Left kidney (tissue), 8 donors: Measurements from ENCODE around the gene DAPP1. TPM values are rescaled to one million over a fixed set of nuclear protein-coding genes. Genes with fewer than 3 reads are reported as not detected.
A peak's percentile ranks its signal among the peaks of the same experiment; 100 is the strongest.
"Not testable (repeated sequence)": the region's sequence is repeated elsewhere in the genome, so short reads cannot be mapped to it uniquely, and the experiment has no call there.

Source experiments
- DNase-seq: peaks from one replicate; pipeline ENCODE4 v3.0.0-alpha.2; 2013
- long read RNA-seq, 8 donors: transcript quantifications; one replicate each; lab custom pipeline, GENCODE V29; 2026
- polyA plus RNA-seq: library from polyadenylated mRNA; unstranded; fragments of 120-200 nt; gene quantifications from one replicate; pipeline ENCODE4 v1.2.1, GENCODE V29; 2013; ENCODE audit not compliant: insufficient read length

Gene DAPP1
- polyA plus RNA-seq = 1.1 TPM
- long read RNA-seq, donor 1 = 0 reads
- long read RNA-seq, donor 2 = 0 reads
- long read RNA-seq, donor 3, partial matches to known transcripts = 12 of 62 reads
- long read RNA-seq, donor 3, other reads (novel, unspliced or antisense) = 50 of 62 reads
- long read RNA-seq, donor 4 = 0 reads
- long read RNA-seq, donor 5 = 0 reads
- long read RNA-seq, donor 6 = 0 reads
- long read RNA-seq, donor 7, partial matches to known transcripts = 0 of 1 reads
- long read RNA-seq, donor 7, other reads (novel, unspliced or antisense) = 0 of 1 reads
- long read RNA-seq, donor 8 = 0 reads

DNA sequence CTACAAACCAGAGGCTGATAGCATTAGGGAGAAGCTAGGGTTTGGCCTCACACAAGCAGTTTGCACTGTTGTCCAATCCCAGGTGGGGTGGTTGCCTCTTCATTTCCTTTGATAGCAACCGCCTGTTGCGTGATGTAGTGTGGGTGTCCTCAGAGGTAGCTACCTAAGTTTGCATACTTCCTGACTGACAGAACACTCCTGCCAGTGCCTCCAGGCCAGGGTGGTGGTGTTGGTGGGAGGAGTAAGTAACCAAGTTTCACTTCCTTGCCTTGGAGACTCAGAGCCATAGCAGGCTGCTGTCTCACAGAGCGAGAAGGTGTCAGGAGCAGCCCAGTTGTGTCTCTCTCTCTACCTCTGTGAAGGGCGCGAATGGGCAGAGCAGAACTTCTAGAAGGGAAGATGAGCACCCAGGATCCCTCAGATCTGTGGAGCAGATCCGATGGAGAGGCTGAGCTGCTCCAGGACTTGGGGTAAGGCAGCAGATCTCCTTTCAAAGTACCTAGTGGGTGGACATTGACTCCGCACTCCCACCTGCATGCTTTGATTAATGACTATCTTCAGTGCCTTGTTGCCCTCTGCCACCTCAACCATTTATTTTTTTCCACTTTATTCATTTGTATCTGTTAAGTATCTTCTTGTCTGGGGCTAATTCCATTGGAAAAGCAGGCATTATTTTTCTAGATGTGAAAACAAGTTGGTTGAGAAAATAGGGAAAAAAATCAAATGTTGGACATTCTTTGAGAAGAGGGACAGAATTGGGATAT, at the start of gene DAPP1:
TSS of gene DAPP1 (plus strand) at position 283 of the 764 bp plus-strand sequence. CDS start at position 370, 87 bp downstream.
- DNase-seq = peak; percentile 25

DNA sequence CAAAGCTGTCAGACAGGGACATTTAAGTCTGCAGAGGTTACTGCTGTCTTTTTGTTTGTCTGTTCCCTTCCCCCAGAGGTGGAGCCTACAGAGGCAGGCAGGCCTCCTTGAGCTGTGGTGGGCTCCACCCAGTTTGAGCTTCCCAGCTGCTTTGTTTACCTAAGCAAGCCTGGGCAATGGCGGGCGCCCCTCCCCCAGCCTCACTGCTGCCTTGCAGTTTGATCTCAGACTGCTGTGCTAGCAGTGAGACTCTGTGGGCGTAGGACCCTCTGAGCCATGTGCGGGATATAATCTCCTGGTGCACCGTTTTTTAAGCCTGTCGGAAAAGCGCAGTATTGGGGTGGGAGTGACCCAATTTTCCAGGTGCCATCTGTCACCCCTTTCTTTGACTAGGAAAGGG, 45.8 kb upstream of the DAPP1 start:
- not testable (repeated sequence) for DNase-seq

GRCh38 chr4:99783940-99784339, 32.7 kb upstream of the DAPP1 start:
- no peak for DNase-seq

DNA sequence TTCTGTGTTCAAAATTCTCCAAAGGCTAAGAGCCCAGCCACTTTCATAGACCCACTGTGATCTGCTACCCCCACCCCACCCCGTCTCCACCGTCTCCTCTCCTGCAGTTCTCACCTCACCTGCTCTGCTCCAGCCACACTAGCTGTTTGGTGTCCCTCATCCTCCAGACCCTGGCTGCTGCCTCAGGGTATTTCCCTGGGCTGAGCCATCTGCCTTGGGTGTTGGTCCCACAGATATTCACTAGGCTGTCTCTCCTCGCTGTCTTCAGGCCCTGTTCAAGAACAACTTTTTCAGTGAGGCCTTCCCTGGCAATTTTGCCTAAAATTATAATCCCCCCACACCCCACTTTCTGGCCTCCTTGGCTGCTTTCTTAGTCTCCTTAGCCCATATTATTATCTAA, 31.8 kb upstream of the DAPP1 start:
- no peak for DNase-seq

- peak; percentile 35 for DNase-seq
Measured at GRCh38 chr4:99790796-99791617, 25.6 kb upstream of the DAPP1 start.

DNA sequence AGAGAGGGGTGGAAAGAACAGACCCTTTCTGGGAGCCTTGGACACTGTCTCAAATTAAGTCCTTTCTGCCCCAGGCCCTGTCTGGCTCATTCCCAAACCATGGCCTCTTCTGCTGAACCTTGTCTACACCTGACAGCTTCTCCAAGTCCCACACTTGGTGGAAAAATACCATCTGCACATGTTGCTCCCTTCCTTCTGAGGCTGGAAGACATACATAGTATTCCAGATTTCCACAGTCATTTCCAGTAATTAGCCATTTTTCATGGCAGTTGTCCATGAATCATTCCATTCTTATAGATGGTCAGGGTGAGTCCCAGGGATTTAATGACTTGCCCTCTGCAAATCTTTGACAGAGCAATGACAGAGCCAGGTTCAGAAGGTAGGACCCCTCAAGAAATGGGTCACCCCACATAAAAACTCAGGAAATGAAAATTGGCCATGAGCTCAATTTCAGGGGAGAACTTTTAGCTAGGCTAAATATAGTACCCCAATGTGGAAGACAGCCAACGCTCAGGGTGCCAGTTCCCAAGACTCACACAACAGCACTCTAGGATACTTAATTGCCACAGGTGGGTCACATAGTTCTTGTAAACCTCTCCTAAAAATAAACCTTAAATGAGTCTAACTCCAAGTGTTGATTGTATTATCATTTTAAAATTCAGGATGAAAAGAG, 16.2 kb upstream of the DAPP1 start:
- DNase-seq = no peak

- no peak for DNase-seq
Measured at GRCh38 chr4:99801005-99801699, 15.5 kb upstream of the DAPP1 start.

- no peak for DNase-seq
Measured at GRCh38 chr4:99803566-99804101, 13.0 kb upstream of the DAPP1 start.

DNA sequence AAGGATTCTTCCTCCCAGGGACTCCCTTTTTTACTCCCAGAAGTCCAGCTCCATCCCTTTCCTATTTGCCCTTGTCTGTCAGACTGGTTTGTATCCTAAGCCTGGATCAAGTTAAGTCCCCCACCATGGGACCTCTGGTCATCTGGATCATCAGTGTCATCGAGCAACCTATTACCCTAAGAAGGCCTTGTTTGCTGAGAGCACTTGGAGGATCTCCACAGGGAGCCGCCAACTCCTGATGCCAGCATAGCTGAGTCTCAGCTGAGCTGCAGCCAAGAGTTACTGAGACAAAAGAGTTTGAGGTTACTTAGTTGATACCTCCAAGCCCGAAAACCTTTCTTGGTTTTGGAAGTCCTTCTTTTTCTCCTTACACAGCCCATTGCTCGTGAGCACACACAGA, 10.1 kb upstream of the DAPP1 start:
- no peak for DNase-seq

DNA sequence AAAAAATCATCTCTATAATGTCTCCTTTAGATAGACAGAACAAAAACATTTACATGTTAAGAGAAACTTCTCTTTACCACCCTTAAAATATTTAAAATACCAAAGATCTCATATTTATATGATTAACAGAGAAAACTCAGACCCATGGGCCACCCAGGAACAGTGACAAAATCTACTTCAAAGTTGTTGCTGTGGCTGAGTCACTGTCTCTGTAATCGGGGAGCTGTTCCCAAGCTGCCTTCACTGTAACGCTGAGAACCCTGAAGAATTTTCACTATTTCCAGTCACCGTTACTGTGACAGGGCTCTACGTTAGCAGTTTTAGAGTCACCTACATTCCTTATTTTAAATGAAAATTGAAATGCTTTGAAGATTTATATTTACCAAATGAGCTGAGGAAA, 9.0 kb upstream of the DAPP1 start:
- DNase-seq = no peak

DNA sequence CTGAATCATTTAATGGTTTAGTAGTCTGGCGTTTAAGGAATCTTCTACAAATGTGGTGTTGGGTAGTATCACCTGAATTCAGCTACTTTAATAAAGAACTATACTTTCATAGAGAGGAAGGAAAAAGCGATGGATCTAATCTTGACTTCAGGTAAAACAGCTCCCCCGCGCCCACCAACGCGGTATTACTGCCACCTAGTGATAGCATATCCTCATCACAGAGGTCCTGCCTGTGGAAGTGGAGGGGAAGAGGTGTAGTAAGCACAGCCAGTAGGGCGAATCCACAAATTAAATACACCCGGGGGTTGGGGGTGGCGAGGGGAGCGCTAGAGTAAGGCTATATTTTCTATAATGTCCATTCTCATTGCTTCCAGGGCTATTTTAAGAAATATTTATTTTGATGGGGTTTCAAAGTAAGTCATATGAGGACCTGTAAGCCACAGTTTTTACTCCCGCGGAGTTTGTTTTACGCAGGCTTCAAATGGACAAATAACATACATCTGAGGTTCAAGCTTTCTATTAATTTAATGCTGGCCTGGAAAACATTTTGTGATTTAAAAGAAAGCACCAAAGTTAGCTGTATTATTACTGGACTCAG, 8.3 kb upstream of the DAPP1 start:
- DNase-seq = peak; percentile 26

DNA sequence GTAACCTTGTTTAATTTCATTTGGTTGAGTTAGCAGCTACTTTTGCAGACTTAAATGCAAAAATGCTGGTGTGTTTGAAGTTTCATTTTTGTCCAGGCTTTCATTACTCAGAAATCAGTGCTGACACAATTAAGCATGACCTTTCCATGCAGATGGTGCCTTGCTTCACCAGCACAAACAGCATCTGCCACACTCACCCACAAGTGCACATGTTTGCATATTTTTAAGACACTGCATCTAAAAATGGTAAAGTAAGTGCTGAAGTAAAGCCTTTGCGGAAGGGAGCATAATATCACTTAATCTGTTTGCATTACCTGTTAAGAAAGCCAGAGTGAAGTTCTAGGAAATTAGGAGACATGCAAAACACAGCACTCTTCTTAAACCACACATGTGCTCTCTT, 7.3 kb upstream of the DAPP1 start:
- no peak for DNase-seq

- DNase-seq = no peak
Measured at GRCh38 chr4:99810536-99810935, 6.1 kb upstream of the DAPP1 start.

- DNase-seq = no peak
Measured at GRCh38 chr4:99811117-99811516, 5.5 kb upstream of the DAPP1 start.

DNA sequence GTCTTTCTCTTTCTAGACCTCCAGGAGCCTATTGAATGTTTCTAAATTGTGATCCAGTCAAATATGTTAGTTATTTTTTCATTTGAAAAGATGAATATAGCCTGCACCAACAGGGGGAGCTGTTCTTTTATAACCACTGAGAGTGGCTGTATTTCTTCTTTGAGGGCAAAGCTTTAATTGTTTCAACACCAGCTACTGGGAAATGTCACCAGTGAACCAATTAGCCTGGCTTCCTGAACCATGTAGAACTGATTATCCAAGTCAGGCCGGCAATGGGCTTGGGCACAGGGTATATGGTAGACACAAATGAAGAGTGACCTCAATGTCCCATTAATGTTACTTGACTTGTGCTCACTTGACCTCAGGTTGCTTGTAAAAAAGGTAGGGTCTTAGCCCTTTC, 4.8 kb upstream of the DAPP1 start:
- DNase-seq = no peak

DNA sequence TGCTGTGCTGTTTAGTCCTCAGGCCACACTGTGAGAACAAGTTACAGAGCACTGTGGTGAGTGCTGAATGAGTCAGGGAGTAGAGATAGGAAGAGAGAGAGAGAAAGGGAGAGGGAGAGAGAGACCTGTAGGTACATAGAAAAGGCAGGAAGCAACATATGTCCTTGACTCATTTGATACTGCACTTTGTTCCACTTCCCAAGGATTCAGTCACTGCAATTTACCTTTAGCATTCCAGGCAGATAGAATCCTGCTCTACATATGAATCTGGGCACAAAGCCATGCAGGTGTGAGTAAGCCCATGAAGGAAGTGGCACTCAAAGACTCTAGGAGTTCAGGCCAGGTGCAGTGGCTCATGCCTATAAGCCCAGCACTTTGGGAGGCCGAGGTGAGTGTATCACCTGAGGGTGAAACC, 1.0 kb upstream of the DAPP1 start:
- no peak for DNase-seq

- no peak for DNase-seq
Measured at GRCh38 chr4:99817309-99817890, 773 bp downstream of the DAPP1 start.

DNA sequence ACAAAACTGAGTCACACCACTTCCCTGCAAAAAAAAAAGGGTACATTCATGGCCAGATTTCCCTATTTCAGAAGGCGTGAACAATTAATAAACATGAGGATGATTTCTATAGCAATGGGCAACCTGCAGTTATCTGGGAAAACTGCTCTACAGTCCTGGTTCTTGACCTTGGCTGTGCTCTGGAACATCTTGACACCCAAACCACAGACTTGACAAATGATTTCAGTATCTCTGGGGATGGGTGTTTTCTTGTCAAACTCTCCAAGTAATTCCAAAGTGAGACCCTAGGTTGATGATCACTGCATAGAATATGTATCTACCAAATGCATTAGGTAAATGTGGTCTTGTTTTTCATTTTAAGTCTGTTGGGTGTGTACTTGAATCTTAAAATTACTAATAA, 2.0 kb downstream of the DAPP1 start:
- DNase-seq = no peak

- no peak for DNase-seq
Measured at GRCh38 chr4:99821918-99822503, 5.4 kb downstream of the DAPP1 start.

GRCh38 chr4:99822734-99823133, 6.1 kb downstream of the DAPP1 start:
- no peak for DNase-seq
